ENCODE measurements around the gene RYR2. TPM values are rescaled to one million over a fixed set of nuclear protein-coding genes. Genes with fewer than 3 reads are reported as not detected.

RYR2 gene
- total RNA-seq, 1 donor from 2014 or later, result 4.8 TPM

DNA sequence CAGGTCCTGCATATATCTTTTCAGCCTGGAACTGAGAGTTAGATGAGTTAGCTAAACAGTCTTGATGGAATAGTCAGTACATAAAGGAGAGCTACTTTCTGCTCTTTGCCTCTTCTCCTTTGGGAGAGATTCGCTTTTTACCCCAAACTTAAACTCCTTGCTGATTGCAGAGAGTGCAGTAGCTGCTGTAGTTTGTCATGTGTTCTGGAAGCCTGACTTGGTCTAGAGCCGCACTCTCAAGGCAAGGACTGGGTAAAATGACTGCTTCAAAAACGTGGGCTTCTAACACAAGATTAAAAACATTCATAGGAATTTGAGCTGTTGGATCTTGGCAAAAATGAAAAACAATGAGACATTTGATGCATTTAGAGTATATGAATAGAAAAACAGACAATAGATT lies 351.6 kb downstream of the RYR2 start:
- ATAC-seq, result no peak
- Histone ChIP-seq H3K27me3 (ENCODE audit: low read depth) (no peaks in the 10 kb centered on the region), H3K36me3 (no peaks in the 10 kb centered on the region), H3K4me1 (no peaks in the 10 kb centered on the region), H3K9me3 (no peaks in the 10 kb centered on the region), H3K4me3 (no peak overlapping the region), H3K27ac (no peak overlapping the region)
- DNase-seq, result no peak
- intact Hi-C loops (cut with DNase I), result no loop called here
- TF ChIP-seq, protein P1, sequence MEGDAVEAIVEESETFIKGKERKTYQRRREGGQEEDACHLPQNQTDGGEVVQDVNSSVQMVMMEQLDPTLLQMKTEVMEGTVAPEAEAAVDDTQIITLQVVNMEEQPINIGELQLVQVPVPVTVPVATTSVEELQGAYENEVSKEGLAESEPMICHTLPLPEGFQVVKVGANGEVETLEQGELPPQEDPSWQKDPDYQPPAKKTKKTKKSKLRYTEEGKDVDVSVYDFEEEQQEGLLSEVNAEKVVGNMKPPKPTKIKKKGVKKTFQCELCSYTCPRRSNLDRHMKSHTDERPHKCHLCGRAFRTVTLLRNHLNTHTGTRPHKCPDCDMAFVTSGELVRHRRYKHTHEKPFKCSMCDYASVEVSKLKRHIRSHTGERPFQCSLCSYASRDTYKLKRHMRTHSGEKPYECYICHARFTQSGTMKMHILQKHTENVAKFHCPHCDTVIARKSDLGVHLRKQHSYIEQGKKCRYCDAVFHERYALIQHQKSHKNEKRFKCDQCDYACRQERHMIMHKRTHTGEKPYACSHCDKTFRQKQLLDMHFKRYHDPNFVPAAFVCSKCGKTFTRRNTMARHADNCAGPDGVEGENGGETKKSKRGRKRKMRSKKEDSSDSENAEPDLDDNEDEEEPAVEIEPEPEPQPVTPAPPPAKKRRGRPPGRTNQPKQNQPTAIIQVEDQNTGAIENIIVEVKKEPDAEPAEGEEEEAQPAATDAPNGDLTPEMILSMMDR (IDR thresholded peaks at IDR 0.05), result no peak

DNA sequence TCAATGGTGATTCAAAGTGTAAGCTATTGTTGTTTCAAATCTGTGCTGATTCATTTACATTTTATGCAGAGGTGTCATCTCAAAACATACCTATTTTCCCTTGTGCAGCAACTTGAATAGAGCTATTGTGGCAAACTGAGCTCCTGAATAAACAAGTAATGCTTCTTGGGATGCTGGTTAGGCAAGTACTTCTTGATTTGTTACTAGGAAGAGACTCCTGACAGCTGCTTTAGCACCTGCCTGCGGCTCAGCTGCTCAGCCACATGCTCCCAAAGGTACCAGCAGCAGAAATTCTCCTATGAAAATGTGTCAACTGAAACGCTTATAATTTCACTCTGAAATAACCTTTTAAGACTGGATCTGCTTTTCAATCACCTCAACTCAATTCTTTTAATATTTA lies 352.3 kb downstream of the RYR2 start:
- Histone ChIP-seq H3K4me1 (no peaks in the 10 kb centered on the region), H3K27me3 (ENCODE audit: low read depth) (no peaks in the 10 kb centered on the region), H3K9me3 (no peaks in the 10 kb centered on the region), H3K36me3 (no peaks in the 10 kb centered on the region), H3K4me3 (no peak overlapping the region), H3K27ac (no peak overlapping the region)
- no peak for ATAC-seq
- DNase-seq, result no peak
- TF ChIP-seq, protein P1 (IDR thresholded peaks at IDR 0.05), result no peak
- intact Hi-C loops (cut with DNase I), result no loop called here

DNA sequence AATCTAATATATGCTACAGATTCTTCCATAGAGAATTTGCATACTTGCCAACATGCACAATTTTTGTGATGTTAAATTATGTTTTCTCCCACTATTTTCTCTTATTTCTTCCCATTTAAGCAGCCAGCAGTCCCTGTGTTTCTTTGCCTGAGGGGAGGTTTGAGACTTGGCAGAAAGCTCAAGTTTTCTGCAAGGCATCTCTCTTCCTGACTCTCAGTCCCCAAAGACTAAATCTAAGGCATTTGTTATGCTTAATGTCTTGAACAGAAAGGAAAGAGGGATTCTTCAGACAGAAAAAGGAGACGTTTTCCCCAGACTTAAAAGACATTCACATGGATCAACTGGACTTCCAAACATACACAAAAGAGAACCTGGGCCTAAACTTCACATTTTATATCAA lies 354.4 kb downstream of the RYR2 start:
- ATAC-seq (no peak), DNase-seq (no peak)
- Histone ChIP-seq H3K4me1 (no peaks in the 10 kb centered on the region), H3K27me3 (ENCODE audit: low read depth) (no peaks in the 10 kb centered on the region), H3K27ac (no peak overlapping the region), H3K36me3 (no peaks in the 10 kb centered on the region), H3K4me3 (no peak overlapping the region), H3K9me3 (no peaks in the 10 kb centered on the region)
- TF ChIP-seq, protein P1 (IDR thresholded peaks at IDR 0.05), result no peak
- intact Hi-C loops (cut with DNase I), result no loop called here

DNA sequence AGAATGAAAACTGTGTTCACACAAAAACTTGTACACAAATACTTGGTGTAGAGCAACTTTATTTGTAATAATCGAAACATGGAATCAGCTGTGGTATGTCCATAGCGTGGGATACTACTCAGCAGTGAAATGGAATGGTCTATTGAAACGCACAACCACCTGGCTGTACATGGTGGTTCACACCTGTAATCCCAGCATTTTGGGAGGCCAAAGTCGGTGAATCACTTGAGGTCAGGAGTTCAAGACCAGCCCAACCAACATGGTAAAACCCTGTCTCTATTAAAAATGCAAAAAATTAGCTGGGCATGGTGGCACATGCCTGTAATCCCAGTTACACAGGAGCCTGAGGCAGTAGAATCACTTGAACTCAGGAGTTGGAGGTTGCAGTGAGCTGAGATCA lies 356.8 kb downstream of the RYR2 start:
- intact Hi-C loops (cut with DNase I), result no loop called here

DNA sequence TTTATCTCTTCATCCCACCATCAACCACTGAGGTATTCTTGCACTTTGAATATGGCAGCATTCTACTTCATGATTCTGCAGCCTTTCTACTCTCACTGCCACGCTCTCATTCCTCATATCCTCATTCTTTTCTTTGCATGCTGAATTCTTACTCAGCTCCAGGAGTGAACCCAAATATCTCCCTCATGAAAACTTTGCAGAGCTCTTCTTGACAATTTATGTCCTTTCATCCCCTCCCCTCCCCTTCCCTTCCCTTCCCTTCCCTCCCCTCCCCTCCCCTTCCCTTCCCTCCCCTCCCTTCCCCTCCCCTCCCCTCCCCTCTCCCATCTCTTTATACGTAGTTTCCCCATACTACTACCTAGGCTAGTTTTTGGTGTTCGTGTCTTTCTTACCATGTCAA lies 363.9 kb downstream of the RYR2 start:
- intact Hi-C loops (cut with DNase I), result no loop called here
- no peak for DNase-seq
- H3K9me3 ChIP-seq, result no peaks in the 10 kb centered on the region
- TF ChIP-seq, protein P1 (IDR thresholded peaks at IDR 0.05), result no peak
- no peak overlapping the region for H3K27ac ChIP-seq
- ATAC-seq, result no peak
- no peak overlapping the region for H3K4me3 ChIP-seq
- no peaks in the 10 kb centered on the region for H3K4me1 ChIP-seq
- H3K27me3 ChIP-seq (ENCODE audit: low read depth), result no peaks in the 10 kb centered on the region
- no peaks in the 10 kb centered on the region for H3K36me3 ChIP-seq

More for the DNA sequence above, 356.8 kb downstream of the RYR2 start:
- no peaks in the 10 kb centered on the region for H3K9me3 ChIP-seq
- no peak overlapping the region for H3K4me3 ChIP-seq
- no peaks in the 10 kb centered on the region for H3K4me1 ChIP-seq
- no peaks in the 10 kb centered on the region for H3K36me3 ChIP-seq
- TF ChIP-seq, protein P1 (IDR thresholded peaks at IDR 0.05), result no peak
- H3K27ac ChIP-seq, result no peak overlapping the region
- no peaks in the 10 kb centered on the region for H3K27me3 ChIP-seq (ENCODE audit: low read depth)
- DNase-seq (no peak), ATAC-seq (no peak)

DNA sequence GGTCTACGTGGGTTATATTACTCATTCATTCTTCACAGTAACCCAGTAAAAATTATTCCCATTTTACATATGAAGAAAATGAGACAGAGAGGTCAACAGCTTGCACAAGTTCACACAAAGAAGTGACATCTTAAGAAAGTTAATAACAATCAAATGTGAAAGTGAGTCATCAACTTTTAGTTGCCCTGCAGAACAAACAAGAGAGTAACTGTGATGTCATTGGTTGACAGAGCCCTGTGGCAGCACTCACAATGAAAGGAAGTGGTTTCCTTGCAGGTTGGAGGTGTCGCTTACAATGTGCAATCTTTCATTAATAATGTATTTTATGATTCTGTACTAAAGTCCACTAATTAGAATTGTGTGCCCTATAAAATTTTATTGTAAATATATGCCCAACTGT lies 369.6 kb downstream of the RYR2 start:
- Histone ChIP-seq H3K27me3 (ENCODE audit: low read depth) (no peaks in the 10 kb centered on the region), H3K27ac (no peak overlapping the region), H3K4me3 (no peak overlapping the region), H3K4me1 (no peaks in the 10 kb centered on the region), H3K36me3 (no peaks in the 10 kb centered on the region), H3K9me3 (no peaks in the 10 kb centered on the region)
- TF ChIP-seq, protein P1 (IDR thresholded peaks at IDR 0.05), result no peak
- DNase-seq (no peak), ATAC-seq (no peak)
- intact Hi-C loops (cut with DNase I), result no loop called here

Measured in lower lobe of right lung (tissue), 2 donors.